Trophoblast cell (in vitro differentiated cells and primary cell): Measurements from ENCODE around the gene NBAS.

Experiments
- DNase-seq, 2 donors: peaks; one replicate each; pipeline ENCODE4 v3.0.0-alpha.2; 2016
- H2AFZ ChIP-seq: 2 replicates; pipeline ENCODE4 v1.6.1; 2013; ENCODE audit warnings: low read length, moderate library complexity, mild to moderate bottlenecking; ENCODE audit not compliant: insufficient read depth, poor library complexity
- H2AK5ac ChIP-seq: 2 replicates; pipeline ENCODE4 v1.6.1; 2013; ENCODE audit warnings: mild to moderate bottlenecking, low read length
- H2BK120ac ChIP-seq: 2 replicates; pipeline ENCODE4 v1.6.1; 2013; ENCODE audit warnings: low read length, mild to moderate bottlenecking, moderate library complexity; ENCODE audit not compliant: insufficient read depth, poor library complexity
- H2BK12ac ChIP-seq: 2 replicates; pipeline ENCODE4 v1.6.1; 2013; ENCODE audit warnings: mild to moderate bottlenecking, low read length, moderate library complexity
- H2BK5ac ChIP-seq: 2 replicates; pipeline ENCODE4 v1.6.1; 2013; ENCODE audit warnings: low read length, low read depth, moderate library complexity, mild to moderate bottlenecking; ENCODE audit not compliant: poor library complexity
- H3K14ac ChIP-seq: 2 replicates; pipeline ENCODE4 v1.6.1; 2013; ENCODE audit warnings: mild to moderate bottlenecking, low read length
- H3K18ac ChIP-seq: 2 replicates; pipeline ENCODE4 v1.6.1; 2013; ENCODE audit warnings: mild to moderate bottlenecking, low read length
- H3K23ac ChIP-seq: 2 replicates; pipeline ENCODE4 v1.6.1; 2013; ENCODE audit warnings: low read length
- H3K27ac ChIP-seq: 2 replicates; pipeline ENCODE4 v1.5.1; 2013; ENCODE audit warnings: low read depth, mild to moderate bottlenecking, inconsistent platforms, low read length, moderate library complexity
- H3K27me3 ChIP-seq: 2 replicates; pipeline ENCODE4 v1.6.1; 2013; ENCODE audit warnings: inconsistent platforms, mild to moderate bottlenecking, low read length, moderate library complexity; ENCODE audit not compliant: insufficient read depth
- H3K36me3 ChIP-seq, 2 experiments: 1 replicate in 1 of 2; 2 replicates in 1 of 2; pipeline ENCODE4 v1.6.1; 2013; ENCODE audit warnings: low read length in 2 of 2, mild to moderate bottlenecking in 2 of 2, moderate library complexity in 1 of 2; ENCODE audit not compliant: insufficient read depth in 2 of 2, control insufficient read depth in 1 of 2
- H3K4ac ChIP-seq: 2 replicates; pipeline ENCODE4 v1.6.1; 2013; ENCODE audit warnings: low read depth, mild to moderate bottlenecking, low read length, moderate library complexity
- H3K4me1 ChIP-seq, 2 experiments: 1 replicate in 1 of 2; 2 replicates in 1 of 2; pipeline ENCODE4 v1.6.1; 2013; ENCODE audit warnings: low read length in 2 of 2, mild to moderate bottlenecking in 2 of 2, moderate library complexity in 1 of 2; ENCODE audit not compliant: insufficient read depth in 2 of 2, control insufficient read depth in 1 of 2
- H3K4me2 ChIP-seq: 2 replicates; pipeline ENCODE4 v1.6.1; 2013; ENCODE audit warnings: inconsistent platforms, mild to moderate bottlenecking, low read length, moderate library complexity
- H3K4me3 ChIP-seq: 2 replicates; pipeline ENCODE4 v1.5.1; 2013; ENCODE audit warnings: mild to moderate bottlenecking, low read depth, low read length, inconsistent platforms
- H3K79me1 ChIP-seq: one replicate; pipeline ENCODE4 v1.6.1; 2013; ENCODE audit warnings: low read length
- H3K79me2 ChIP-seq: 2 replicates; pipeline ENCODE4 v1.6.1; 2013; ENCODE audit warnings: low read length, mild to moderate bottlenecking; ENCODE audit not compliant: control insufficient read depth, insufficient read depth, poor library complexity
- H3K9ac ChIP-seq: 2 replicates; pipeline ENCODE4 v1.6.1; 2013; ENCODE audit warnings: mild to moderate bottlenecking, low read length
- H3K9me3 ChIP-seq: 2 replicates; pipeline ENCODE4 v1.6.1; 2013; ENCODE audit warnings: low read depth, mild to moderate bottlenecking, control low read depth, inconsistent platforms, low read length; ENCODE audit not compliant: insufficient read depth
- H4K12ac ChIP-seq: 2 replicates; pipeline ENCODE4 v1.6.1; 2013; ENCODE audit warnings: low read depth, mild to moderate bottlenecking, low read length, moderate library complexity
- H4K8ac ChIP-seq: 2 replicates; pipeline ENCODE4 v1.6.1; 2013; ENCODE audit warnings: low read depth, mild to moderate bottlenecking, low read length, moderate library complexity
- H4K91ac ChIP-seq: one replicate; pipeline ENCODE4 v1.6.1; 2013; ENCODE audit warnings: low read depth, mild to moderate bottlenecking, low read length, moderate library complexity
- WGBS: extraction: QIAGEN DNeasy Blood & Tissue Kit; methylation state at CpG from one replicate; pipeline ENCODE4 v1.1.7; 2013; ENCODE audit warnings: missing lambda C conversion rate; ENCODE audit not compliant: insufficient read length, insufficient coverage; ENCODE audit errors: extremely low coverage; 5-methylcytosine and 5-hydroxymethylcytosine counted together

The NBAS gene

GRCh38 chr2:15269043-15269442 lies 292.1 kb downstream of the NBAS start:
- Histone ChIP-seq H3K9ac (no peak overlapping the region), H3K27ac (no peak overlapping the region), H3K79me1 (no peaks in the 10 kb centered on the region), H3K4me1 (no peaks in the 10 kb centered on the region), H3K4me3 (no peak overlapping the region), H3K9me3 (no peaks in the 10 kb centered on the region), H2BK120ac (no peak overlapping the region), H4K12ac (no peak overlapping the region), H3K27me3 (no peaks in the 10 kb centered on the region), H4K8ac (no peak overlapping the region), H4K91ac (no peak overlapping the region), H2AK5ac (no peak overlapping the region), H3K23ac (no peak overlapping the region), H3K4me2 (no peak overlapping the region), H2BK12ac (no peak overlapping the region), H3K14ac (no peak overlapping the region), H3K4ac (no peak overlapping the region), H3K79me2 (no peaks in the 10 kb centered on the region), H3K18ac (no peak overlapping the region), H3K36me3 (no peaks in the 10 kb centered on the region), H2AFZ (no peak overlapping the region), H2BK5ac (no peak overlapping the region)
- no peak for DNase-seq
- no CpG with 5 or more reads among the region's 4 CpGs for WGBS

- Histone ChIP-seq H3K79me2 (no peaks in the 10 kb centered on the region), H3K27ac (no peak overlapping the region), H3K18ac (no peak overlapping the region), H3K9me3 (no peaks in the 10 kb centered on the region), H3K23ac (no peak overlapping the region), H2BK5ac (no peak overlapping the region), H4K8ac (no peak overlapping the region), H3K4me1 (no peaks in the 10 kb centered on the region), H2AFZ (no peak overlapping the region), H2AK5ac (no peak overlapping the region), H3K36me3 (no peaks in the 10 kb centered on the region), H3K9ac (no peak overlapping the region), H3K79me1 (no peaks in the 10 kb centered on the region), H3K4me3 (no peak overlapping the region), H3K4ac (no peak overlapping the region), H2BK12ac (no peak overlapping the region), H3K14ac (no peak overlapping the region), H2BK120ac (no peak overlapping the region), H3K4me2 (no peak overlapping the region), H3K27me3 (no peaks in the 10 kb centered on the region), H4K91ac (no peak overlapping the region), H4K12ac (no peak overlapping the region)
- no CpG with 5 or more reads among the region's 3 CpGs for WGBS
- DNase-seq, result no peak
These were observed 295.2 kb downstream of the NBAS start for GRCh38 chr2:15265889-15266288.

GRCh38 chr2:15263976-15264685 lies 297.0 kb downstream of the NBAS start:
- Histone ChIP-seq H2AK5ac (no peak overlapping the region), H3K4me1 (no peaks in the 10 kb centered on the region), H3K79me2 (no peaks in the 10 kb centered on the region), H2BK120ac (no peak overlapping the region), H4K8ac (no peak overlapping the region), H3K27ac (no peak overlapping the region), H3K9ac (no peak overlapping the region), H2BK12ac (no peak overlapping the region), H3K9me3 (no peaks in the 10 kb centered on the region), H3K14ac (no peak overlapping the region), H3K4me2 (no peak overlapping the region), H3K18ac (no peak overlapping the region), H4K12ac (no peak overlapping the region), H3K4me3 (no peak overlapping the region), H3K4ac (no peak overlapping the region), H2BK5ac (no peak overlapping the region), H3K79me1 (no peaks in the 10 kb centered on the region), H3K23ac (no peak overlapping the region), H4K91ac (no peak overlapping the region), H3K36me3 (no peaks in the 10 kb centered on the region), H2AFZ (no peak overlapping the region), H3K27me3 (no peaks in the 10 kb centered on the region)
- no CpG with 5 or more reads among the region's 8 CpGs for WGBS
- DNase-seq, result no peak

- no peaks in the 10 kb centered on the region for H3K9me3 ChIP-seq
- no peak overlapping the region for H3K18ac ChIP-seq
- H3K4ac ChIP-seq, result no peak overlapping the region
- H3K36me3 ChIP-seq, result no peaks in the 10 kb centered on the region
- H3K4me1 ChIP-seq, result no peaks in the 10 kb centered on the region
- no CpG with 5 or more reads among the region's 2 CpGs for WGBS
- H2BK120ac ChIP-seq, result no peak overlapping the region
- H3K14ac ChIP-seq, result no peak overlapping the region
- H4K8ac ChIP-seq, result no peak overlapping the region
- no peak overlapping the region for H2AK5ac ChIP-seq
- H3K79me2 ChIP-seq, result no peaks in the 10 kb centered on the region
- peak; percentile 81 to 92 for DNase-seq
- no peak overlapping the region for H3K4me3 ChIP-seq
- H3K27ac ChIP-seq, result no peak overlapping the region
- no peak overlapping the region for H3K23ac ChIP-seq
- no peaks in the 10 kb centered on the region for H3K79me1 ChIP-seq
- no peak overlapping the region for H3K9ac ChIP-seq
- H3K4me2 ChIP-seq, result no peak overlapping the region
- H2BK5ac ChIP-seq, result no peak overlapping the region
- no peak overlapping the region for H2BK12ac ChIP-seq
- no peak overlapping the region for H4K91ac ChIP-seq
- H2AFZ ChIP-seq, result no peak overlapping the region
- H4K12ac ChIP-seq, result no peak overlapping the region
- no peaks in the 10 kb centered on the region for H3K27me3 ChIP-seq
These were observed 298.3 kb downstream of the NBAS start for GRCh38 chr2:15262792-15263191.
